Gastrocnemius medialis (tissue), 4 donors: ENCODE measurements around the gene AUTS2. TPM values are rescaled to one million over a fixed set of nuclear protein-coding genes. Genes with fewer than 3 reads are reported as not detected.

ENCODE experiments used
- ATAC-seq, 2 donors: fragments of 150-250 bp; one replicate each; pipeline ENCODE4 v1.9.1; 2016
- DNase-seq, 2 donors: peaks; one replicate each; pipeline ENCODE4 v3.0.0-alpha.2; 2019
- H3K27ac ChIP-seq, 4 donors: fragments of 200-600 bp; sonication (generic); 1 replicate in 1 of 4; 2 replicates in 3 of 4; pipeline ENCODE4 v1.5.1; 2016 to 2018; ENCODE audit warnings: mild to moderate bottlenecking in 2 of 4, moderate library complexity in 1 of 4
- H3K27me3 ChIP-seq, 3 donors: fragments of 200-600 bp; sonication (generic) in 2 of 3; 1 replicate in 1 of 3; 2 replicates in 2 of 3; pipeline versions ENCODE4 v1.5.1 to v1.6.0; 2016 to 2019; ENCODE audit warnings: mild to moderate bottlenecking in 1 of 3, moderate library complexity in 1 of 3
- H3K36me3 ChIP-seq, 2 donors: fragments of 200-600 bp; sonication (generic) in 1 of 2; one replicate each; pipeline ENCODE4 v1.5.1; 2017 to 2018
- H3K4me1 ChIP-seq, 2 donors: fragments of 200-600 bp; sonication (generic) in 1 of 2; one replicate each; pipeline ENCODE4 v1.5.1; 2016 to 2017; ENCODE audit warnings: mild to moderate bottlenecking in 2 of 2
- H3K4me3 ChIP-seq, 4 donors: fragments of 200-600 bp; sonication (generic) in 3 of 4; 1 replicate in 1 of 4; 2 replicates in 3 of 4; pipeline ENCODE4 v1.5.1; 2016 to 2019; ENCODE audit warnings: mild to moderate bottlenecking in 2 of 4
- H3K9me3 ChIP-seq, 3 donors: fragments of 200-600 bp; sonication (generic) in 2 of 3; 1 replicate in 1 of 3; 2 replicates in 2 of 3; pipeline ENCODE4 v1.5.1; 2016 to 2019
- CTCF ChIP-seq, 5 experiments: fragments of 450-650 bp in 3 of 5; fragments of 200-600 bp in 2 of 5; sonication (generic) in 2 of 5; IDR thresholded peaks in 4 of 5; conservative IDR thresholded peaks in 1 of 5; 1 replicate in 4 of 5; 2 replicates in 1 of 5; pipeline ENCODE4 v1.5.1; 2016 to 2019; ENCODE audit warnings: antibody characterized with exemption in 5 of 5, mild to moderate bottlenecking in 3 of 5, moderate library complexity in 3 of 5
- POLR2A ChIP-seq, 2 donors: fragments of 450-650 bp; IDR thresholded peaks; one replicate each; pipeline ENCODE4 v1.6.1; 2017; ENCODE audit warnings: antibody characterized with exemption in 2 of 2, mild to moderate bottlenecking in 2 of 2, moderate library complexity in 2 of 2
- in situ Hi-C, 4 donors: fragments of 200-750 bp; cut with MboI; loops; one replicate each; pipeline versions ENCODE4 v1.15.0 to v1.8.0; 2017; ENCODE audit warnings: low sequenced_read_pairs in 4 of 4
- intact Hi-C: fragments of 100-400 bp; cut with DNase I; formaldehyde crosslinking; loops from one replicate; pipeline ENCODE4 v1.15.1; 2023; ENCODE audit warnings: low total_unique reads
- total RNA-seq, 4 donors: library from RNA; depleted of rRNA; stranded (reverse); fragments of >200 nt; gene quantifications; one replicate each; pipeline versions ENCODE4 v1.1.0 to v1.2.3, GENCODE V29; 2016

The AUTS2 gene
- total RNA-seq, 4 donors from 2014 or later, result 2.5 to 16.2 (median 8.5) TPM

GRCh38 chr7:70793821-70794220 is 1195.5 kb downstream of the AUTS2 start:
- no peaks in the 10 kb centered on the region for H3K27me3 ChIP-seq
- no peaks in the 10 kb centered on the region for H3K4me1 ChIP-seq
- ATAC-seq, result no peak
- peaks cover 0 to 29% of the 10 kb centered on the region in 2 donors for H3K36me3 ChIP-seq
- DNase-seq, result no peak
- intact Hi-C loops, result no loop called here
- TF ChIP-seq POLR2A (IDR thresholded peaks at IDR 0.05) (no peak), CTCF (IDR thresholded peaks at IDR 0.05 in 4 of 5, conservative IDR thresholded peaks at IDR 0.05 in 1 of 5) (no peak)
- in situ Hi-C loops, result no loop called here
- H3K9me3 ChIP-seq, result no peaks in the 10 kb centered on the region
- no peak overlapping the region for H3K27ac ChIP-seq
- no peak overlapping the region for H3K4me3 ChIP-seq

GRCh38 chr7:70794962-70795361 is 1196.7 kb downstream of the AUTS2 start:
- DNase-seq (no peak), ATAC-seq (no peak)
- intact Hi-C loops (no loop called here), in situ Hi-C loops (no loop called here)
- TF ChIP-seq POLR2A (IDR thresholded peaks at IDR 0.05) (no peak), CTCF (IDR thresholded peaks at IDR 0.05 in 4 of 5, conservative IDR thresholded peaks at IDR 0.05 in 1 of 5) (no peak)
- Histone ChIP-seq H3K4me3 (no peak overlapping the region), H3K36me3 (peaks cover 0 to 18% of the 10 kb centered on the region in 2 donors), H3K27ac (no peak overlapping the region), H3K27me3 (no peaks in the 10 kb centered on the region), H3K4me1 (no peaks in the 10 kb centered on the region), H3K9me3 (peaks cover 0 to 3% (median under 1%) of the 10 kb centered on the region in 3 donors)

DNA sequence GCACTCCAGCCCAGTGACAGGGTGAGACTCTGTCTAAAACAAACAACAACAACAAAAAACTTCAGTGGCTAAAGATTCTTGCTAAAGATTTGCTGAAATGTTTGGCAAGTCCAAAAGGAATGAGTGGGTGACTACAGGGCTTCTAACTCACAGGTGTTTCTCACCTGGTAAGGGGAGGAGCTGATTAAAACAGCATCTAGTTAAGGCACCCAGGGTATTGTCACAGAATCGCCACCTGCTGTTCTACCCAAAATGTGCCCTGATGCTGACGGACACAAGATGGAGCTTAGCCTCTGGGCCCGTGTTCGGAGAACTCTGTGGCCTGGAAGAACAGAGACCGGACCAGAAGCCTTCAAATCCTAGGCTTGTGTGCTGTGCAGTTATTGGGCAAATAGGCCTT is 1197.7 kb downstream of the AUTS2 start:
- intact Hi-C loops (no loop called here), in situ Hi-C loops (no loop called here)
- no peak overlapping the region for H3K4me3 ChIP-seq
- no peaks in the 10 kb centered on the region for H3K27me3 ChIP-seq
- H3K9me3 ChIP-seq, result peaks cover 0 to 3% (median 3%) of the 10 kb centered on the region in 3 donors
- no peak overlapping the region for H3K27ac ChIP-seq
- ATAC-seq (no peak), DNase-seq (no peak)
- TF ChIP-seq CTCF (IDR thresholded peaks at IDR 0.05 in 4 of 5, conservative IDR thresholded peaks at IDR 0.05 in 1 of 5) (no peak), POLR2A (IDR thresholded peaks at IDR 0.05) (no peak)
- H3K4me1 ChIP-seq, result no peaks in the 10 kb centered on the region
- H3K36me3 ChIP-seq, result peaks cover 0 to 8% of the 10 kb centered on the region in 2 donors

DNA sequence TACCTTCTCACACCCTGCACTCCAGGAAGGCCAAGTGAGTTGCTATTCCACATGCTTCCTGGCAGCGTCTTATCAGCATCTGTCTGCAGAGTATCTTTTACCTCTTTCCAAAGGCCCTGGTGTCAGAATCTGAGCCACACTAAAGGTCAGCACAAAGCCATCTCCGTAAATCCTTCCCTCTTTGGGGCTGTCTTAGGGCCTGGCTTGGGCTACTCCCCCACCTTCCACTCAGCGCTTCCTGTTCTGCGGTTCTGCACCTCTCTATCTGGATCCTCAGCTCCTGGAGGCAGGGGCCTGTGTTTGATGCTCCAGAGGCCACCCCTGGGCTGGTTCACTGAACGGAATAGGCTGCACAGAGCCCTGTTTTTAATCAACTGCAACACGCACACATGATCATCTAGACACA is 1198.8 kb downstream of the AUTS2 start:
- no peak for ATAC-seq
- no peak for DNase-seq
- Histone ChIP-seq H3K4me1 (no peaks in the 10 kb centered on the region), H3K27me3 (no peaks in the 10 kb centered on the region), H3K27ac (no peak overlapping the region), H3K9me3 (peaks cover 0 to 3% (median 3%) of the 10 kb centered on the region in 3 donors), H3K36me3 (no peaks in the 10 kb centered on the region), H3K4me3 (no peak overlapping the region)
- intact Hi-C loops, result no loop called here
- no peak for TF ChIP-seq CTCF (IDR thresholded peaks at IDR 0.05 in 4 of 5, conservative IDR thresholded peaks at IDR 0.05 in 1 of 5)
- no peak for TF ChIP-seq POLR2A (IDR thresholded peaks at IDR 0.05)
- in situ Hi-C loops, result no loop called here

DNA sequence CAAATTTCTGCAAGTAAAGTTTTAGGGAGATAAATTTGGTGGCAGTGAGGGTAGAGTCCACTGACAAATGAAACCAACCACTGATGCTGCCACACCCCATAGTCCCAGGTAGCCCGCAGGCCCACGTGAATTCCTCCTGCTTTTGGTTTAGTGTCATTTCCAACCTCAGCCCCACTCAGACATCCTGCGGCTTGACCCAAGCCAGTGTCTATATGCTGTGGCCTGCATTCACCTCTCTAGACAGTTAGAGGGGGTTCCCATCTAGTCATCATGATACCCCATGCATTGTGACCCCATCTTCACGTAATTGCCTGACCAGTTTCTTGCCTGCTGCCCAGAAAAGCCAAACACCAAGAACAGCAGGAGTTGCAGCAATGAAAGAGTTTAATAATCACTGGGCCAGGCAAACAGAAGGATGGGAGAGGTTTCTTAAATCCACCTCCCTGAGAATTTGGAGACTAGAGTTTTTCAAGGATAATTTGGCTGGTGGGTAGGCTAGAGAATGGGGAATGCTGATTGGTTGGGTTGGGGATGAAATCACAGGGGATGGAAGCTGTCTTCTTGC is 1201.6 kb downstream of the AUTS2 start:
- Histone ChIP-seq H3K27ac (no peak overlapping the region), H3K9me3 (peaks cover 0 to 3% (median 3%) of the 10 kb centered on the region in 3 donors), H3K27me3 (no peaks in the 10 kb centered on the region), H3K36me3 (no peaks in the 10 kb centered on the region), H3K4me3 (no peak overlapping the region), H3K4me1 (no peaks in the 10 kb centered on the region)
- in situ Hi-C loops, result no loop called here
- no peak for ATAC-seq
- no peak for DNase-seq
- intact Hi-C loops, result no loop called here
- no peak for TF ChIP-seq POLR2A (IDR thresholded peaks at IDR 0.05)
- TF ChIP-seq CTCF (IDR thresholded peaks at IDR 0.05 in 4 of 5, conservative IDR thresholded peaks at IDR 0.05 in 1 of 5), result no peak
